ENCODE results near the gene ALDH1A2.
"Not testable (repeated sequence)": the region's sequence is repeated elsewhere in the genome, so short reads cannot be mapped to it uniquely, and the experiment has no call there.

ALDH1A2 gene

DNA sequence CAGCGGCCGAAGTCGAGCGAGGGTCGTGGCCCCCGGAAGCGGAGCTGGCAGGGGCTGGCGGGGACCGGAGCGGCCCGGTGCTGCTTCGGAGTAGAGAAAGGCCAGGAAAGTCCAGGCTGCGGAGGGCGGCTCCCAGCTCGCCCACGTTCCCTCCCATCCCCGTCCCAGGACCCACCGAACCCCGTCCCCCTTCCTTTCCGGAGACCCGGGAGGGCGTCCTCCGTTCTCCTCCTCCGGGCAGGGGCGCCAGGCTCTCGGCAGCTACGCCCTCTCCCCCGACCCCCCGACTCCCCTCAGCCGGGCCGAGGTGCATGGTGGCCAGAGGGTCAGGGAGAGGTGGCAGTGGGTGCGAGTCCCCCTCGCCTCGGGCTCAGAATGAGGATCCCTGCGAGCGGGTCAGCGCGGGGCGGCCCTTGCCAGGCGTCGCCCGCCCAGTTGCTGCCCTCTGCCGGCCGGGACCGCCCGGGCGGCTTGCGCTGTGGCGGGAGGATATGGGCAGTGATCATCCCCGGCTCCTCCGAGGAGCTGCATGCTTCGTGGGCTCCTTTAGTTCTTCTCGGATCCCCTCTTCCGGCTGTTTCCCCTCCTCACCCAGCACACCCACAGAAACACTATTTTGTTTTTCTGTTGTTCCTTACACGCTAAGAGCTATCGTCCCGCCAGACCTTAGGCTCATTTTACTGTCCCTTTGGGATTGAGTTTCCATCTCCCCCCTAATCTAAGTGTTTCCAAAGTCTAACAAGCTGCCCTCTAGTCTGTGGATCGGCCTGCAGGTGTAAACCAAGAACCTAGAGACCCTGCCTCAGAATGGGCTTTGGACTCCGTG, 744 bp upstream of the ALDH1A2 start:
- peak in 1 of 2 experiments; percentile 10 for DNase-seq

DNA sequence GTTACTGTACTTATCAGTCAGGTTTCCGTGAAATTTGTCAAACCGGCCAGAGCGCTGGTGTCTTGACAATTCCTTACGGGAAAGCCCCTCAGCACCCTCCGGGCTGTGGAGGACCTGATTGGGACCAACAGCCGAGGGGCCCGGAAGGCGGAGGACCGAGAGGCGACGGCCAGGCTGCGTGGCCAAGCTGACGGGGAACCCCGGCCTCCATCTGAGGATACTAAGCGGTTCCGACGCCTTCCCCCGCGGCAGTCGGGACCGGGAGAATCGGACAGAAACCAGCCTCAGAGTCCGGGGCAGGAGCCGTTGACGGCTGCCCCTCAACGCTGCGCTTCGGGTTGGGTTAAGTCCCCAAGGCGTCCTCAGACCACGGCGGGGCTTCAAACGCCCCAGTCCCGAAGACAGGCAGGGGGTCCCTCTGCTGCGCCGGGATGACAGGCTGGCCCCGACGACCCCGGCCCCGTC, 499 bp downstream of the ALDH1A2 start:
- DNase-seq, result no peak

DNA sequence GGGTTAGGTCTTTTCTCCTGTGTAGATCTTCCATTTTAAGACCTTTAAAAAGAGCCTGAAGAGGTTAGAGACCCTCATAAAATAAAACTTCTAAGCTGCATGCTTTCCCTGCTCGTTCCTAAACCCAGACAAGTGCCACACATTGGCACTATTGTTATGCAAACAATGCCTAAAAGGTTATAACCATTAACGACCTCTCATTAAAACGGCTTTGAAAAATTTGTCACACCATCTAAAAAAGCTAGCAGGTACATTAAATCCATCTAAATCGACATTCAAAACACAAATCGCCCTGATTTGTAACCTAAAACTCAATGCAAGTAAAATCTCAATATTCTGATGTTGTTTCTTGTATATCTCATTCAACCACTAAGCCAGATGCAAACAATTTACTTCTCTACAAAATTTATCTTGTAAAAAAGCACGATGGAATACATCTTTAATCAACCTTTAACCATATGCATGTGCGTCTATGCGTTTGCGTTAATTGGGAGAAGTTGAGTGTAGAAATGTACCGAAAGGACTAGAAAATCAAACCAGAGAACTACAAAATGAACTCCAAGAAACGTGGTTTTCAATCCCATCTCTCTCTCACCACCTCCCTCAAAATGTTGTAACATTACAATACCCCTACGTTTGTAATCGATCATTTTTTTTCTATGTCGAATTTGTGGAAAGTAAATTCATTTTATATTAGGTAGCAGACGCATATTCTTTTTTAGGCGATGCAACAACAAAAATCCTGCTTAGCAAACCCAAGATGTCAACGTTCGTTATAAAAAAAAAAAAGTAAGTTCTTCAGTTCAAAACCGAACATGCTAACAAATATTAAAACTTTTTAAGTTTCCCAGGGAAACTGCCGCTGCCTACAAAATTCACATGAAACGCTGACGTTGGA, 1.2 kb downstream of the ALDH1A2 start:
- no peak for DNase-seq

DNA sequence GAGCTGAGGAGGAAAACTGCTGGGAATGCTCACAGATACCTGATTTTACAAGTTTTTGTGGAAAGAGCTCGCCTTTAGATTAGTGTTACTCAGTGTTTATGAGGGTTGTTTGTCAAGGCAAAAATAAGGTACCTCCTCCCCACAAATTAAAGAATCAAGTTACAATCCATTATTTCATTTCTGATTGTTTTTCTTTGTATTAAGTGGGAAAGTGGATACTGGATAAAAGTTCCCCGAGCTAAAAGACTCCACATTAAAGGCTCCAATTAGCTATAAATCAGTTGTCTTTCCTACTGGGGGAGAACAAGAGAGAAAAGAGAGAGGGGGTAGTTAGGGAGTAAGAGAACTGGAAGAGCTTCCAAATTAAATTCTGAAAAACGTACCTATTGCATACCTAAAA, 1.9 kb downstream of the ALDH1A2 start:
- no peak for DNase-seq

DNA sequence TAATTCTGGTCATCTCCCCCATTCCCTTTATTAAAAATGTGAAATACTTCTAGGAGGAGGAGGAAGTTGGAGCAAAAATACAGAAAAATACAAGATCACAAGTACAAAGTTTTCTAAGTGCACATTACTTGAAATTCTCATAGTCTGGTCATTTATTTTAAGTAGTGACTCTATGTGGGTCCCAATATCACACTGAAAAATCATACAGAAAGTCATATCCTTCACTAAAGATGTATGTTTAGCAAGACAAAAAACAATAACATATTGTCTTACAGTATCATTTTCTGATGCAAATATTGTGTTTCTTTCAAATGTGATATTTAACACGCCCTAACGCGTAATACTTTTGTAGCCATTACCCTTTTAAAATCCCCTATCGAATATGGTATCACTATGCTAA, 2.5 kb downstream of the ALDH1A2 start:
- DNase-seq, result no peak

DNA sequence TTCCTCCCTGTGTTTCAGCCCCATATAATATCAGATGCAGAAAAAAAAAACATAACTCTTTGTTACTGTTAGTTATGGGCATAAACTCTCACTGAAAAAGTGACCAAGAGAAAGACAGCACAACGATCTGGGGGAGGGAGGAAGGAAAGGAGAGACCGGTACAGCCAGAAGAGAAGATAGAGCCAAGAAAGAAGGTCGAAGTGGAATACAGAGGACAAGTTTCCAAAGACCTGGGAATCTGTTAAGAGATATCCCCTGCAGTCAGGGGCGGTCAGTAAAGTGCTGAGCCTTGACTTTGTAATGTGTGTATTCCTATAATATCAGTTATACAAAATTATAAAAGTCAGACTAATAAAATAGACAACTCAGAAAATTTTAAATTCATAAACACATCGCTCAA, 3.3 kb downstream of the ALDH1A2 start:
- no peak for DNase-seq

DNA sequence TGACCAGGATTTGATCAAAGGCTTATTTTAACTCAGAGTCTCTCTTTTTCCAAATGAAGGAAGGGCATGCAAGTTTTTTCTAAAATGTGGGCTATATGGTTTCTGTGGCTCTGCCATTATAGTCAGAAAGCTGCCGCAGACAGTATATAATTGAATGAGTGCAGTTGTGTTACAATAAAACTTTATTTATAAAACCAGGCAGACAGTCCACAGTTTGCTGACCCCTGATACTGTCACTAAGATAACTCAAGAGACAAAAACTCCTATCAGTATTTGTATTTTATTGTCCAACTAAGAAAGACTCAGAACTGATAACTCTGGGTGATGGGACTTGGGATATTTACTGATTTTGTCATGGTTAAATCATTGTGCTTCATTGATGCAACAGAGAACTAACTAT, 4.9 kb downstream of the ALDH1A2 start:
- no peak for DNase-seq

DNA sequence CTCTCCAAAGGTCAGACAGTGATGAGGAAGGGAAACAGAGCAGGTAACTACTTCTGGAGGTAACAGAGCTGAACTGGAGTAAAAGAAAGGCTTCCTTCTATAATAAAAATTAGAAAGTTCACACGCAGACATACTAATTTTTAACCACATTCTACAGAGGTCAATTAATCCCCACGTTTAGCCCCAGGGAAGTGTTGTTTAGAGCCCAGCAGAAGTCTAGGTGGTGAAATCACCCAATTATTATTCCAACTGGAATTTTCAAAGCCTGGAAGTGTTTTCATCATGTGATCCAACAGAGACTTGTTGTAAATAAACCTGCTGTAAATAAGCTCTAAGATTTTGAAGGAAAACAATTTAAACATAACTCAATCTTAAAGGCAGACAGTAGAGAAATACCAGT, 6.8 kb downstream of the ALDH1A2 start:
- no peak for DNase-seq

DNA sequence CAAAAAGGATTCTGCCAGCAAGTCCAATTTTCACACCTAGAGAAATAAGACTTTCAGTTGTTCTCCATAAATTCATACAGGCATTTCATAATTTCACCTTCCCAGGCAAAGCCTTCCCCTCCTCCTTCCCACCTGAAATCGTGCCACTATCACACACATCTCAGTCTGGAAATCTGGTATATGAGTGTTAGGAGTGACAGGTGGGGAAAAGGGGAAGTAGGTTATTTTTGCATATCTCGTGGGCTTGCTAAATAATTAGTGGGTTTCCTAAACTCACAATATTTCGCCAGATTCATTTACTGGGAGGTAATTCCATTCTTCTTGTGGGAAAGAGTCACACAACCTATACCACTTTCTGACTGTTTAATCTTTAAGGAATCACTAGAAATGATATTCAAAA, 7.4 kb downstream of the ALDH1A2 start:
- no peak for DNase-seq

DNA sequence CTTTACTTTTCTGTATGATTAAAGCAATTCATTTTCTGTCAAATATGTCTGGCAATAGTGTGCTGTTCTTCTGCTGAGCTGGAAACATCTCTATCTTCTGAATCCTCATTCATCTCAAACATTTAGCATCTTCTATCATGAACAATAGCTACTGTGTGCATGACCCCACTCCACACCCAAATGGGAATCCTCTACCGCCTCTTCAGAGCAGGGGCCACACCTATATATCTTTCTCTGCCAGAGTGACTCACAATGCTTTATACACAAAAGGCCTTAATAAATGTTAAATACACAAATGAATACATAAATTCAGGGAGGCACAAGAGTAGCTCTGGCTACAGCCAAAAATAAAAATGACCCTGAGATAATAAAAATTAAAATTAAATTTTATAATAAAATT, 8.0 kb downstream of the ALDH1A2 start:
- DNase-seq, result no peak

DNA sequence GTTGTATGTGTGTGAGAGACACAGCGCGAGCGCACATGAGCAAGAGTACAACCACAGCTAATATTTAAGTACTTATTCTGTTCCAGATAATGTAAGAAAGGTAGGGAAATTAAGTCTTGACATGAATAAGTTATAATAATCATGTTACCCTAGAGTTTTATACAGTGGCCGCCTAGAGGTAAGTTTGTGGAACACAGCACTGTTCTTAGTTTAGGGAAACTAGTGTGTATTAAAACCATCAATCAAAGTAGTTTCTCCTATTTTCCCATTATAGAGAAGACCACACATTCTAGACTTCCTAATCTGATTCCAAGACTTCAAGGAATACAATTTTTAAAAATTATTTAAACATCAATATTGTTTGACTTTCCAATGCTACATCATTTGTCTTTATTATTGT, 9.5 kb downstream of the ALDH1A2 start:
- DNase-seq, result no peak

DNA sequence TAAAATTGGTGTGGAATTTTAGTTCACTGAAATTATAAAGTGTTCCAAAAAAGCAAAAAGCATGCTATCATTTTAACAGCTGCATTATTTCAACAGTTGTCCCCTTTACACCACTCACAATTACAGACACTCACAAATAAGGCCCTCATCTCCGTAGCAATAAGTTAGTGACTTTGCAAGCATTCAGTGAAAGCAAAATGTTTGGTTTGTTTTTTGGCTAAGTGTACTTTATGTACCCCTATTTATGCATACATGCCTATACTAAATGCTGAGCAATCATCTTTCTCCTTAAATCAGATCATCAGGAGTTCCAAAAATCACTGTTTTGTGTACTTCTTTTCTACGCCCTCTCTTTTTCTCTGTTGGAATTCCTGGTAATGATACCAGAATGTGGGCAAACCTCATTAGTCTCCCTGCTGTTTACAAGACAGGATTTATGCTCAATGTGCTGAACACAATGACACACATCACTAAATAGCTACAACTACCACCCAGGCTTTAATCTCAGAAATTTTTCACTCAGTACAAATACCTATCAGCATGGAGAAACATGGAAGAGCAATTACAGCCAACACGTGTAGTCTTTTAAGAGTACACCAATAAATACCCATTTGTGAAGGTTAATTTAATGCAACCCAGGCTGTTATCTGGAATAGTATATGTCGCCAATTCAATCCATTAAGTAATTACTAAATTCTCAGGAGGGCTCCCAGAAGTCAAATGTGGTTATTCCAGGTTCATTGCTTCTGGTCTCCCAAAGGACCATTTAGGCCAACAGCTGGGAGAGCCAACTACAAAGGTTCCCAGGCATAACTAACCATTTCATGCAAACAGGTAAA, 12.0 kb downstream of the ALDH1A2 start:
- DNase-seq, result no peak

DNA sequence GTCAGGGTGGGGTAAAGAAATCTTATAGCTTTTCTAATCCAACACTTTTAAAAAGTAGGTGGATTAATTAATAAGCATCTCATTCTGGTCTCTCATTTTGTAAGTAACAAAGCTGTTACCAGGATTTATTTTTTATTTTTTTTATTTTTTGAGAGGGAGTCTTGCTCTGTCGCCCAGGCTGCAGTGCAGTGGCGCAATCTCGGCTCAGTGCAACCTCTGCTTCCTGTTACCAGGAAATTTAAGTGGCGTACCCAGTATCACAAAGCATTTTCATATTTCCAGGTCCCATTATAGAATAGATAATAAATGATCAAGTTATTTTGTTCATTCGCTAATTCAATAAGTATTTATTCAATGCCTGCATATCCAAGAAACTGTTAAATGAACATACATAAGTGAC, 13.2 kb downstream of the ALDH1A2 start:
- no peak for DNase-seq

DNA sequence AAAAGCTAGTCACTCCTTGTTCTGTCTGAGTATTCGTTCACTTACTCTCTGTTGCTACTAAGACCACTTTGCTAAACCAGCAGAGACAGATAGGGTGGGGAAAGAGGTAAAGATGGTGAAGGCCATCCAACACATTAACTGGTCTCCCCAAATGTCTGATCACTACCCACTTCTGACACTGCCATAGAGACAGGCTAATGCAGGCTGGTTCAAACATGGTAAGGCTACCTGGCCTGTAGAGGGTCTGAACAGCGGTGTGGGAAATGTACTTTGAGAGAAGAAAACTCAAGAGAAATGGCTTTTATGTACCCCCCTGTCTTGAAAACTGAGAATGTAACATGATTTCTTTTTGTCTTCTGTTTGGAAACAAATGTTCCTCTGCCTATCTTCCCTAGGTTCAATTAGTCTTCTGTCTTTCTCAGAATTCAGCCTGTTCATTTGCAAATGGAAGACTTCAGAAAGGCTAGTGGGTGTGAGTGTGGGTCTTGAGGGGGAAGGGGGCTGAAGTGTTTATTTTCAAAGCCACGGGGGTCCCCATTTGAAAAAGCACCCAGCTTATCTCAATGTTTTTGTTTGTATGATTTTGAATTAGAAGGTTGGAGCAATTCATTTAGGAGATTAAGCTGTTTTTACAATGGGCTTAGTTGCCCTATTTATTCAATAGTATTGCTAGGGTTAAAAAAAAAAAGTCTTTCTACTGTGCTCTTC, 15.8 kb downstream of the ALDH1A2 start:
- DNase-seq, result no peak

DNA sequence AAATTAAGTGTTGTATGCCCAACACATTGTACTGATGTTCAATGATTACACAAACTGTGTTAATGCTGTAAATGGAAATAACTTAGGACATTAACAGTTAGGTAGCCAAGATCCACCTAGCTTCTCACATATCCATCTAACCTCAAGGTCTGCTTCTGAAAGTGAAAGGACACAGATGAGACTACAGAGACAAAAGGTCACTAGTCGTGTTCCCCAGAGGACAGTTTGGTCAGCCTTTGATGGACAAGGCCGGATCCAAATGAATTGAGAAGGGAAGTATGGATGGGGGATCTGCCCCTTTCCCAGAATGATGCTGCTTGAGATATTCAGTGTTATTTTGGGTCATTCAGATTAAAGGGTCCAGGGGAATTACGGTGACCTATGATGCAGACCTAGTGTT, 17.2 kb downstream of the ALDH1A2 start:
- DNase-seq, result no peak

DNA sequence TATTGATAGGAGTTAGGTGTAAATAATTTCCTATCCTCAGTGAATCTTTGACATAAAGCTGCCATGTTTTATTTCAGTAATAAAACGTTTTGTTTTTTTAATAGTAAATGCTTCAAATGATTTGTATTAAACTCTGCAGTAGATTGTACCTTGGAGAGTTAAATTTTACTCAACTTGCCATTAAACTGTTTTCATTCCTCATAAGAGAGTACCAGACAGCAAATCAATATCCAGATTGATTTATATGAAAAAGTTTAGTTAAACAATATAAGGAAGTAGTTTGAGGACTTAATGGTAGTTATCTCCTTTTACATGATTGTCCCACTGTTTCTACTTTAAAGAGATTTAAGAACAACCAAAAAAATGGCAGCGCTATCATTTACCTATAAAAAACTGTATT, 18.4 kb downstream of the ALDH1A2 start:
- no peak for DNase-seq

DNA sequence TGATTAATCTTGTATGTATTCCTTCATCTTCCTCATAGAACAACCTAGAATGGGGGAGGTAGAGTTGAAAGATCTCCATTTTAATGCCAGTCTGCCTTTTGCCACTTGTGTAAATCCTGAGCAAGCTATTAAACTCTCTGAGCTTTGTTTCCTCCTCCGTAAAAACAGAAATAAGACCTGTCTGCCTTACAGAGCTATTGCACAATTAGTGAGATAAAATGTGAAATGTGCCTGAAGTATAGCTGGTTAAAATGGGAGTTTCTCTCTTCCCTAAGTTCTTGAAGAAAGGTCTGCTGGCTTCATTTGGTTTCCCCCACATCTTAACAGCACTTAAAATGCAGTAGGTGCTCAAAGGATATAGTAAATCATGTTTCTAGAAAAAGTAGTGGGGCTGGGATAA, 19.0 kb downstream of the ALDH1A2 start:
- DNase-seq, result no peak

DNA sequence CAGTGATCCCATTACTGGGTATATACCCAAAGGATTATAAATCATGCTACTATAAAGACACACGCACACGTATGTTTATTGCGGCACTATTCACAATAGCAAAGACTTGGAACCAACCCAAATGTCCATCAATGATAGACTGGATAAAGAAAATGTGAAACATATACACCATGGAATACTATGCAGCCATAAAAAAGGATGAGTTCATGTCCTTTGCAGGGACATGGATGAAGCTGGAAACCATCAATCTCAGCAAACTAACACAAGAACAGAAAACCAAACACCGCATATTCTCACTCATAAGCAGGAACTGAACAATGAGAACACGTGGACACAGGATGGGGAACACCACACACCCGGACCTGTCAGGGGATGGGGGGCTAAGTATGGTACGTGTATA, 20.1 kb downstream of the ALDH1A2 start:
- not testable (repeated sequence) for DNase-seq

DNA sequence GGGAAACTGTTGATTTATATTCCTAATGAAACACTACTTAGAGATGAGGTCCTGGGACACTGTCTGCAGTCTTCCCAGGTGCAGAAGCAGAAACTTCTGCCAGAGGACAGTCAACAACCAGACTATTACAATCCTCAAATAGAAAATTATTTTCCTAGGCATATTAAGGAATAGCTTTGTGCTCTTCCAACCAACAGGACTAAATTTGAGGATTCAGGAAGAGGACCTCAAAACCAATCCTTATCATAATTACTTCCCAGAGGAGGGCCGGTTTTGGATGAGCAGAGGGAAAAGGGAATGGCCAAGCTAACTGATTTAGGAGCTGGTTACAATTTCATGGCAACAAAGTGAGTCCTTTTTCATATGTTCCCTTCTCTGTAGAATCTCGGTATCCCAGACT, 21.0 kb downstream of the ALDH1A2 start:
- DNase-seq, result no peak

DNA sequence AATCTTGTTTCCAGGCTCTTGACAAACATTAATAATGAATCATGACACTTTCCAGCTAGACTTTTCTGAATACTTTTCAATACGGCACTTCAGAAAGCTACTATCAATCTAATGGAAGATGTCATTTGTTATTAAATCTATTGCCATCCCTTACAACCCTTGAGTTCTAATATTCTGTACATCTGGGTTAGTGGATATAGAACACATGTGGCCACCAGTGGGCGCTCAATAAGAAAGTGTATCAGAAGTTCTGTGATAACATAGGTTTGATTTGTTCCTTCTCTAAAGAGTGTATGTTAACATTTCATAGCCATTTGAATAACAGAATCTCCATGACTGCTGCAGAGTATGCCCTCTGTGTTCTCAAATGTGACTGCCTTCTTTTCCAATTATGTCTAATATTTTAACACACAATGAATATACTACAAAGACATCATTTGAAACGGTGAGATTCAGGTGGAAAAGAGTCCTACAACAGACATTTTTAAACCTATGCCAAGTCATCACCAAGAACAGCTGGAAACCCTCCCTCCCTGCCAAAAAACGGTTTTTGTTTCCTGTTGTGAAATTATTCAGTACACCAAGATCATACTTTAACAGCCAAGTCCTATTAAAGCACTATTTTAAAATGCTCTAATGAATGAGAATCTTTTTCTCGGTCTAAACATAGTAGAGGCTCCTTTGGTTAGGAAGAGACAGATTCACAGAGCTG, 22.2 kb downstream of the ALDH1A2 start:
- DNase-seq, result no peak

DNA sequence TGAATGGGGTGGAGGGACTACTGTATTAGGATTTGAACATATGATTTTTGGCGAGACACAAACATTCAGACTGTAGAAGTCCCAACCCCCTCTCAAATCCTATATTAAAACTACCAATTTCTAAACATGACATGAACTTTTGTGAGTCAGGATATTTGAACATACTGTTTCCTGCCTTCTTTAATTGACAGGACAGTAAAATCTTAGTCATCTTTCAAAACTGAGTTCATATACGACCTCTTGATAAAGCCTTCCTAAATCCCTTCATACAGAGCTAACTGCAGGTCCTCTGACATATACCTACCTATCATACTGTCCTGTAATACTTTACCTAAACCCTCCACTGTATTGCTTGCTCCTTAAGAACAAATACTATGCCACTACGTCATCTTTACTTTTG, 23.5 kb downstream of the ALDH1A2 start:
- DNase-seq, result no peak

DNA sequence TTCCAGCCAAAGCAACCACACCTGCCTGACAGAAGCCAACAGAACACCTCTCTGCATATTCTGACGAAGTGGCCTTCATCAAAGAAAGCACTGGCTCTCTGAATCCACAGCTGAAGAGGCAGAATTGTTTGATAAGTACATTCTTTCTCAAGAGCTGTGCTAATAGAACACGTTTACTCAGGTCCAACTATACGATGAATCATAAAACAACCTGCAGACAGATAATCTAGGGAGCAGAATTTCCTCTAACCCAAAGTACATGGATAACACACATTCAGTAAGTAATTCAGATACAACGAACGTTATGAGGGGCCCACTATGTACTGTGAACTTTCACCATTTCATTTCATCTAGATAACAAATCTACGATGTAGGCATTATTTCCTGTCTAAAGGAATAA, 25.4 kb downstream of the ALDH1A2 start:
- DNase-seq, result no peak

Measured in NCI-H187 (cell line).